ENCODE data around the gene SYT1.

Gene SYT1

GRCh38 chr12:79298506-79298905, 433.9 kb downstream of the SYT1 start:
- peaks cover 39% of the 10 kb centered on the region for H3K36me3 ChIP-seq
- H3K27ac ChIP-seq = no peak overlapping the region
- no peak for DNase-seq
- no peak for TF ChIP-seq CTCF (IDR thresholded peaks at IDR 0.05; ENCODE audit: low read depth, low read length)
- H3K4me3 ChIP-seq (ENCODE audit: low read depth, low read length) = no peak overlapping the region
- no peaks in the 10 kb centered on the region for H3K9me3 ChIP-seq (ENCODE audit: severe bottlenecking)
- H3K27me3 ChIP-seq (ENCODE audit: insufficient read depth, low read depth, severe bottlenecking) = no peaks in the 10 kb centered on the region

GRCh38 chr12:79299447-79300198, 435.0 kb downstream of the SYT1 start:
- H3K9me3 ChIP-seq (ENCODE audit: severe bottlenecking) = no peaks in the 10 kb centered on the region
- no peak overlapping the region for H3K27ac ChIP-seq
- H3K27me3 ChIP-seq (ENCODE audit: insufficient read depth, low read depth, severe bottlenecking) = no peaks in the 10 kb centered on the region
- peaks cover 37% of the 10 kb centered on the region for H3K36me3 ChIP-seq
- TF ChIP-seq CTCF (IDR thresholded peaks at IDR 0.05; ENCODE audit: low read depth, low read length) = no peak
- H3K4me3 ChIP-seq (ENCODE audit: low read depth, low read length) = no peak overlapping the region
- DNase-seq = no peak

GRCh38 chr12:79300199-79300568, 435.6 kb downstream of the SYT1 start:
- DNase-seq = no peak
- H3K4me3 ChIP-seq (ENCODE audit: low read depth, low read length) = no peak overlapping the region
- peaks cover 37% of the 10 kb centered on the region for H3K36me3 ChIP-seq
- H3K27ac ChIP-seq = no peak overlapping the region
- no peaks in the 10 kb centered on the region for H3K9me3 ChIP-seq (ENCODE audit: severe bottlenecking)
- TF ChIP-seq CTCF (IDR thresholded peaks at IDR 0.05; ENCODE audit: low read depth, low read length) = no peak
- no peaks in the 10 kb centered on the region for H3K27me3 ChIP-seq (ENCODE audit: insufficient read depth, low read depth, severe bottlenecking)

GRCh38 chr12:79301181-79301580, 436.6 kb downstream of the SYT1 start:
- no peaks in the 10 kb centered on the region for H3K27me3 ChIP-seq (ENCODE audit: insufficient read depth, low read depth, severe bottlenecking)
- TF ChIP-seq CTCF (IDR thresholded peaks at IDR 0.05; ENCODE audit: low read depth, low read length) = no peak
- H3K4me3 ChIP-seq (ENCODE audit: low read depth, low read length) = no peak overlapping the region
- DNase-seq = no peak
- no peak overlapping the region for H3K27ac ChIP-seq
- H3K36me3 ChIP-seq = peaks cover 35% of the 10 kb centered on the region
- H3K9me3 ChIP-seq (ENCODE audit: severe bottlenecking) = no peaks in the 10 kb centered on the region

- H3K36me3 ChIP-seq = peaks cover 25% of the 10 kb centered on the region
- H3K27ac ChIP-seq = no peak overlapping the region
- no peak overlapping the region for H3K4me3 ChIP-seq (ENCODE audit: low read depth, low read length)
- no peak for TF ChIP-seq CTCF (IDR thresholded peaks at IDR 0.05; ENCODE audit: low read depth, low read length)
- no peaks in the 10 kb centered on the region for H3K9me3 ChIP-seq (ENCODE audit: severe bottlenecking)
- DNase-seq = no peak
- no peaks in the 10 kb centered on the region for H3K27me3 ChIP-seq (ENCODE audit: insufficient read depth, low read depth, severe bottlenecking)
Observed at GRCh38 chr12:79302162-79302814, 437.7 kb downstream of the SYT1 start.
